GM15510 (cell line): ENCODE measurements around the gene CDK8.

Source experiments
- POLR2A ChIP-seq: IDR thresholded peaks from 3 replicates; pipeline ENCODE4 v1.6.1; 2011; ENCODE audit warnings: borderline replicate concordance; ENCODE audit not compliant: insufficient read length; ENCODE audit errors: extremely low read depth

CDK8 gene

GRCh38 chr13:26305676-26306075, 51.7 kb downstream of the CDK8 start:
- no peak for TF ChIP-seq POLR2A

GRCh38 chr13:26307701-26308100, 53.8 kb downstream of the CDK8 start:
- no peak for TF ChIP-seq POLR2A

DNA sequence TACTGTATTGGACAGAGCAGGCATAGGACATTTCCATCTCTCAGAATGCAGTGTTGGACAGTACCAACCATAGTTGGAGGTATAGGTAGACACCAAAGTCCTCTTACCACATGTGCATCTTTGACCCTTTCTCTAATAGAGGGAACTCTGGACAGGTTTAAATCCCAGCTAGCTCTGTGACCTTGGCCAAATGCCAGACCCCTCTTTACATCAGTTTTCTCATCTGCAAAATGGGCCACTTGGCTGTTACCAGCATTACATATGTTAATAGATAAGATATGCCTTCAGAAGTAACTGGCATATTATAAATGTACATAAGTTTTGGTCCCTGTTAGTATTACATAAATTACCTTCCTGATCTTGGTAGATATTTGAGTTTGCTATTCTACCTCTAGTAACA, 54.3 kb downstream of the CDK8 start:
- no peak for TF ChIP-seq POLR2A

DNA sequence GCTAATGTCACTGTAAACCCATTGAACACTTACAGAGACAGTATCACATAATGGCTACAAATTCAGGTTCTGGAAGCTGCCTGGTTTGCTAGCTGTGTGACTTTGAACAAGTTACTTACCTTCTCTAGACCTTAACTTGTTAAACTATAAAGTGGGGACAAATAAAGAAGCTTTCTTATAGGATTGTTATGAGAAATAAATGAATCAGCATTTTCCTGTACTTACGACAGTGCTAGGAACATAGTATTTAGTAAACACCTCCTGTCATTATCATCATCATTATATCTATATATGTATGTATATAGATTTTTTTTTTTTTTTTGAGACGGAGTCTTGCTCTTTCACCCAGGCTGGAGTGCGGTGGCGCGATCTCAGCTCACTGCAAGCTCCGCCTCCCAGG, 54.9 kb downstream of the CDK8 start:
- no peak for TF ChIP-seq POLR2A

- TF ChIP-seq POLR2A, result no peak
These were observed 56.1 kb downstream of the CDK8 start for GRCh38 chr13:26310003-26310402.

GRCh38 chr13:26310470-26310869, 56.5 kb downstream of the CDK8 start:
- TF ChIP-seq POLR2A, result no peak

- TF ChIP-seq POLR2A, result no peak
These were observed 66.8 kb downstream of the CDK8 start for GRCh38 chr13:26320766-26321165.

DNA sequence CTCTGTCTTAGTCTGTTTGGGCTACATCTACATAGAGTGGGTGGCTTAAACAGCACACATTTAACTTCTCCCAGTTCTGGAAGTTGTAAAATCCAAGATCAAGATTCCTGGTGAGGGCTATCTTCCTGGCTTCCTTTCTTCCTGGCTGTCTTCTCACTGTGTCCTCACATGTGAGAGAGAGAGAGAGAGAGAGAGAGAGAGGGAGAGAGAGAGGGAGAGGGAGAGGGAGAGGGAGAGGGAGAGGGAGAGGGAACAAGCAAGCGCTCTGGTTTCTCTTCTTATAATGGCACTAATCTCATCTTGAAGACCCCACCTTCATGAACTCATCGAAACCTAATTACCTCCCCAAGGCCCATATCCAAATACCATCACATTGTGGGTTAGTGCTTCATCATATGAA, 69.2 kb downstream of the CDK8 start:
- TF ChIP-seq POLR2A, result no peak

GRCh38 chr13:26323764-26324163, 69.8 kb downstream of the CDK8 start:
- no peak for TF ChIP-seq POLR2A

DNA sequence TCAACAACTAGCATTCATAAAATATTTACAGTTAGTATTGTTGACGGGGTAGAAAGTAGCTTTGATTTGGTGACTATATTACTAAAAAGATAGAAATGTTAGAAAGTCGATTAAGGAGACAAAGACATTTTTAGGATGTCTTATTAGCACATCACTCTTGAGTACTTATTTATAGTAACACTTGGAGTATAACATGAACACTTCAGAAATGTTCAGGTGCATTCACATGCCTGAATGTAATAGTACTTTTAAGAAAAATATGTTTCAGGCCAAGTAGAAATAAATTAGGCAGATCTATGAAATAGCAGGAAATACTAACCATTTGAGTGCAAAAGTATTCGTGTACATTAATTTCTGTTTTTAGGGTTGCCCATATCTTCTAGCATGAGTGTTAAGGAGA, 70.4 kb downstream of the CDK8 start:
- no peak for TF ChIP-seq POLR2A

DNA sequence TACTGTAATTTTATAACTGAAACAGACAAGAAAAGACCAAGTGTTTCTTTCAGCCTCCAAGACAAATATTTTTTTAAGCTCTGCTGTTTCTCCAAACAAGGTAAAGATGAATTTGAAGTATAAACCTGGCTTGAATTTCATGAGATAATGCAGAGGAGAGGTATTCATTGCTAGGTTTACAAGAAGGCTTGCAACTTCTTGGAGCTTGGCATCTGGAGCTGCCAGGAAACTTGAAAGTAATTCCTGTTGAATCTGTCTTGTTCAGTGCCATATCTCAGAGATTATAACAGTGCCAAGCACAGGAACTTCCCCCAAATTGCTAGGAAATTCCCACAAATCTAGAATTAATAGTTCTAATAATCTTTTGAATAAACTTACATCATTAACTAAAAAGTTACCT, 70.9 kb downstream of the CDK8 start:
- TF ChIP-seq POLR2A, result no peak

DNA sequence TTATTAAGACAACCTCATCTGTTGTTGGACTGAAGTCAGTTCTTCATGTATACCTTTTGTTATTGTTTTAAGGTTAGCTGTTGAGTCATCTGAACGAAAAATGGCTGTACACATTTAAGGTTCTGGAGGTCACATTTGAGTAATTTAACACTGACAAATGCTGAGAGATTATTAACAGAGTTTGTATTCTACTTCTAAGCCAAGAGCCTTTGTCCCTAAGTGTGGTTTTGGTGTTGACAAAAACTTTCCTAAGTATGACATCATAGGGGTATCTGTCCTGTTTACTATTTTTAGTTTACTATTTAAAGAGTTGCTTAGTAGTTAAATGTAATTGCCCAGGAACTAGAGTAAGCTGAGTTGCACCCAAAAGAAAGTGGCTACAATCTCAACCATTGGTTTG, 71.9 kb downstream of the CDK8 start:
- TF ChIP-seq POLR2A, result no peak

DNA sequence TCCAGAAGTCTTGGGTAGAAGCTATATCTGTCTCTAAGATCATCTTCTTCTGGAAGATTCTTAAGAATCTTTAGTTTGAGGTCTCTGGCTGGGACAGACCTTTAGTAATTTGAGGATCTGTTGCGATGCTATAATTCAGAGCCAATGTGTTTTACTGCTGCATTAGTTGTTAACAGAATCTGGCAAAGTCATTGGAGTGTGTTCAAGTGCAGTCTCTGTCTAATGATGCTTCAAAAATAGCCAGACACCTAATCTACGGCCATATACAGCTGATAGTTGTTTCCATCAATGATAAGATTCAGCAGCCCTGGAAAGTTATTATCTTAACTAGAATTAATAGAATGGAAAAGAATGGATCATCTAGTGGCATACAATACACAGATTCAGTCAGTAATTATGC, 72.6 kb downstream of the CDK8 start:
- no peak for TF ChIP-seq POLR2A

GRCh38 chr13:26327940-26328725, 74.2 kb downstream of the CDK8 start:
- TF ChIP-seq POLR2A, result no peak

DNA sequence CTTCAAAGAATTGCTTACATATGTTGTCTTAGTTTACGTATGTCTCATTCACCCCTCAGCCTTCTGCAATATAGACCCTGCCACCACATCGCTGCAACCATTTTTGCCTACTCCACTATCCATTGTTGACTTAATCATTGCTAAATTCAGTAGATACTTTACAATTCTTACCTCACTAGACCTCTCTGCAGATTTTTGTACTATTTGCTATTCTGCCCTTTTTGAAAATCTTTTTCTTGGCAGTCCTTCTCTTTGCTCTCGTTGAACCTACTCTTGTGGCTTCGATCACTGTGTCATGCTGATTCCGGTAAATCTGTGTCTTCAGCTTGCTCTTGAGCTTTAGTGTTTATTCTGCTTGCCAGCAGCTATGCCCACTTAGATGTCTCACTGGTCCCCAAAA, 81.2 kb downstream of the CDK8 start:
- TF ChIP-seq POLR2A, result no peak

DNA sequence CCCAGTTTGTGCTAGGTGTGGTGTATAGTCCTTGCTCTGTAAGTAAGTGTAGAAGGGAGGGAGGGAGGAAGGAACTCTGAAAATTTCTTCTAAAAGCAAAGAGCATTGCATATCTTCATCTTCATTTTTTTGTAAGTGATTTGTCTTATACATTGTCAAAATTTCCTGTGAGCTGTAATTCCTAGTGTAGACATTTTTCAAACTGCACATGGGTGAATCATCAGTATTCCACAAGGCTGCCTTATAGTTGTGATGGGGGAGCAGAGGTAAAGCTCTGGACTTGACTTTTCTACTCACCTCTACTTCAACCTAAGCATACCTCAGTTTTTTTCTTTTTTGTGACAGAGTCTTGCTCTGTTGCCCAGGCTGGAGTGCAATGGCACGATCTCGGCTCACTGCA, 86.9 kb downstream of the CDK8 start:
- TF ChIP-seq POLR2A, result no peak

DNA sequence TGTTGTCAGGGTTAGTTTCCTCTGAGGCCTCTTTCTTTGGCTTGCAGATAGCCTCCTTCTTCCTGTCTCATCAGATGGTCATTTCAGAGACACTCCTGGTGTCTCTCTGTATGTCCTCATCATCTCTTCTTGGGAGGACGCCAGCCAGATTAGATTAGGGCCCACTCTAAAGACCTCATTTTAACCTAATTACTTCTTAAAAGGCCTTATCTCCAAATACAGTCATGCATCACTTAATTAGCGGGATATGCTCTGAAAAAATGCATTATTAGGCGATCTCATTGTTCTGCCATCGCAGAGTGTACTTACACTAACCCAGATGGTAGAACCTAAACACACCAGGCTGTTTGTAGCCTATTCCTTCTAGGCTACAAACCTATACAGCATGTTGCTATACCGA, 89.0 kb downstream of the CDK8 start:
- no peak for TF ChIP-seq POLR2A
